NCI-H69 (cell line): ENCODE measurements around the gene RAB3A.

Experiments
- DNase-seq: peaks from one replicate; lab custom pipeline; 2025; lab: John Stamatoyannopoulos, UW

RAB3A gene

DNA sequence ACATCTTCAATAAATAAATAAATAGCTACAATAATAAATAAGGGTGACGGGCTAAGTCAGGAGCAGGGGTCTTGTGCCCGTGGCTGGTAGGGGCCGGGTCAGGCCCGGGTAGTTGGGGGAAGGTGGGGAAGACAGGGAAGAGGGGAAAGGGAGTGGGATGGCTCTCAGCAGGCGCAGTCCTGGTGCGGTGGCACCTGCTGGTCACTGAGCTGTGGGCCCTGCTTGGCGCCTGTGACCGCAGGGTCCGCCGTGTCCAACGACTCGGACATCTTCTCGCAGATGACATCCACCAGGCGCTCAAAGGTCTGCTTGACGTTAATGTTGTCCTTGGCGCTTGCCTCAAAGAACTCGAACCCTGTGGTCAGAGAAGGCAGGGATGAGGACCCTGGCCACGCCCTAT lies 6.5 kb downstream of the RAB3A start:
- DNase-seq, result no peak

DNA sequence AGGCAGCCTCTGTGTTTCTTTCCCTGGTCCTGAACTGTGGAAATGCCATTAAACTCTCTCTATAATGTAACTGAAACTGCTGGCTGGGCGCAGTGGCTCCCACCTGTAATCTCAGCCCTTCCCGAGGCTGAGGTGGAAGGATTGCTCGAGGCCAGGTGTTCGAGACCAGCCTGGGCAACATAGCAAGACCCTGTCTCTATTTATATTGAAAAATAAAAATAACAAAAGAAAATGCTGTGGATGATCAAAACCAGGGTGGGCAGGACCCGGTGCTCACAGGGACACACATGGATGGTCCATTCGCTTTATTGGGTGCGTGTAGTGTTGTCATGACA lies 7.4 kb downstream of the RAB3A start:
- no peak for DNase-seq

GRCh38 chr19:18194554-18195238 lies 9.1 kb downstream of the RAB3A start:
- DNase-seq, result peak; percentile 43

DNA sequence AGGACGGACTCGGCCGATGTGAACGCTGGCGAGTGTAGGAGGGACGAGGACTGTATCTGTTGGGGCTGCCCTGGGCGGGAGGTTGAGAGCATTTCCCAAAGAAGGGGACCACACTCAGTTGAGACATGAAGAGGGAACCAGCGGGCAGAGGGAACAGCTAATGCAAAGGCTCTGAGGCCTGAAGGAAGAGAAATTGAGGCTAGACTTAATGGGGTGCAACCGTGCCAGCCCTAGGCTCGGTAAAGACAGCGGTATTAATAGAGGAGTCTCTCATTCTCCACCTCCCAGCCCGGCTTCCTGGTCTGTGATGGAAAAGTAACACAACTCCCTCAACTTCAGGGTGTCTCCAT lies 9.7 kb downstream of the RAB3A start:
- DNase-seq, result no peak

DNA sequence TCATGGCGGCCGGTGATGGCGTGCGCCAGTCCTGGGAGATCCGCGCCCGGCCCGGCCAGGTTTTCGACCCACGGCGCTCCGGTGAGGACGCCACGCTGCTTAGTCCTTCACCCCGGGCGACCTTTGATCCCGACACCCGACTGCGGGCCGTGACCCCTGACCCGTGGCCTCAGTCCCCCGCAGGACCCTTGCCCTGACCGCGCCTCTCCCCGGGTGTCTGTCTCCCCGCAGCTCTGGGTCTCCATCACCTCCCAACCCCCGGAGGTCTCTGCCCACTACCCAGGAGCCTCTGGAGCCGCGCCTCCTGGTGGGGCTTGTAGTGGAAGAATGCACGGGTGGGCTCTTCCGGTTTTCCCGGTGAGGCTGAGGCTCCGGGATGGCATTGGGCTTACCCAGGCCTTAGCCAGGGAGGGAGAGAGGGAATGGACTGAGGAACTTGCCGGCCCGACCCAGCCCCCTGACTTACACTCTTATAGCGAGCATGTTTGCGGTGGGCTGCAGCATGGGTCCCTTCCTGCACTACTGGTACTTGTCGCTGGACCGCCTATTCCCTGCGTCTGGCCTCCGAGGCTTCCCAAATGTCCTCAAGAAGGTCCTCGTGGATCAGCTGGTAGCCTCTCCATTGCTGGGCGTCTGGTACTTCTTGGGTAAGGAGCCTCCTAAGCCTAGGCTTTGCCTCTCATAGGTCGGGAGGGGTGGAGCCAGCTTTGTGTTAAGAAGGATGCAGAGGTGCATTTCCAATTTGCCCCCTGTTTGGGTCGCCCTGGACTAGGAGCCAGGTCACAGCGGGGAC lies 10.3 kb downstream of the RAB3A start:
- peak; percentile 54 for DNase-seq

DNA sequence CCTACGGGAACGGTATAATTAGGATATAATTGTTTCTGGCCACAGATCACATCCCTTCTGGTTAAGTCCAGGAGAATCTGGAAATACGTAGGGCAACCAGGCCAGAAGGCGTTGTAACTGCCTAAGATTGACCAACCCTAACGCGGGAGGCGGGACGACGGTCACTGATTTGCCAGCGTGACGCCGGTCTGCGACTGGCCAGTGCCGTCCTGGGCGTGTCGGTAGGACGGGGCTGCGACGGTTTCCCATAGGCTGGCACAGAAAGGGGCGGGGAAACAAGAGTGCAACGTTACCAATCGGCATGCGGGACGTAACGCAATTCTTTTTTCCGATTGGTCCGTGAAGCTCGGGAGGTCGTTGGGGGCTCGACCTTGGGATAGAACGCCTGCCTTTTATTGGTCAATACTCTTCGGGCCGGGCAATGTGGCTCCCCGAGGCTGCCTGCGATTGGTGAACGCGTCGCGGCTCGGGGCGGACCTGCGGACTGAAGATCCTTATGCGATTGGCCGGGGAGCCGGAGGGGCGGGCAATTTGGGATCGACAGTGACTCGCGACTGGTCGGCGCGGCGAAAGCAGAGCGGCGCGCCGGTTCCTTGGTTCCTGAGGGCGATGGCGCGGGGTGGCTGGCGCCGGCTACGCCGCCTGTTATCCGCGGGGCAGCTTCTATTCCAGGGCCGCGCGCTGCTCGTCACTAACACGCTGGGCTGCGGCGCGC lies 11.0 kb downstream of the RAB3A start, which contains the start of gene MPV17L2:
TSS of gene MPV17L2 (plus strand) at position 546 of the 715 bp plus-strand sequence. CDS start at position 610, 64 bp downstream.
- peak; percentile 100 for DNase-seq

DNA sequence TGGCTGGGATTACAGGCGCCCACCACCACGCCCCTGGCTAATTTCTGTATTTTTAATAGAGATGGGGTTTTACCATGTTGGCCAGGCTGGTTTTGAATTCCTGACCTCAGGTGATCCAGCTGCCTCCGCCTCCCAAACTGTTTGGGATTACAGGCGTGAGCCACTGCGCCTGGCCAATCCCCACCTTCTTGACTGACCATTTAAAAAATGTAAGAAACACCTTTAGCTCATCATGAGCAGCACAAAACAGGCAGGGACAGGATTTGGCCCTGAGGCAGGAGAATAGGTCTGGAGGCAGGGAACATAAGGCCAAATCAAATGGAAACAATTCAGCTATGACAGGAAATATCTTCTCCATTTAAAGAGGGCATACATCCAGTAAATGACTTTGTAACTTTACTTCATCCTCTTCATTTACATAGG lies 12.2 kb downstream of the RAB3A start:
- DNase-seq, result no peak

- no peak for DNase-seq
Observed at GRCh38 chr19:18190278-18190677, 13.6 kb downstream of the RAB3A start.

- DNase-seq, result no peak
Observed at GRCh38 chr19:18185538-18185937, 18.3 kb downstream of the RAB3A start.

DNA sequence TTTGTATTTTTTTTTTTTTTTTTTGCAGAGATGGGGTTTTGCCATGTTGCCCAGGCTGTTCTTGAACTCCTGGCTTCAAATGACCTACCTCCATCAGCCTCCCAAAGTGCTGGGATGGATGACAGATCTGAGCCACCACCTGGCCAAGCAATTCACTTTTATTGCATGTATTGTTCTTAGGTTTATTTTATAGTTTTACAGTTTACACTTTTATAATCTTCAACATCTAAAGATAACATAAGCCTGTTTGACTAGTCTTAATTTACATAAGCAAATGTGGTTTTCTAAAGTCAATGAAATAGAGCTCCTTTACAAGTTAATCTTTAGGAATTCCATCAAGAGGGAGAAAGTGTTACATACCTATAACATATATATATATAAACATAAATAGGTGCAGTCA lies 20.3 kb downstream of the RAB3A start:
- no peak for DNase-seq

GRCh38 chr19:18179957-18180356 lies 23.9 kb downstream of the RAB3A start:
- no peak for DNase-seq

DNA sequence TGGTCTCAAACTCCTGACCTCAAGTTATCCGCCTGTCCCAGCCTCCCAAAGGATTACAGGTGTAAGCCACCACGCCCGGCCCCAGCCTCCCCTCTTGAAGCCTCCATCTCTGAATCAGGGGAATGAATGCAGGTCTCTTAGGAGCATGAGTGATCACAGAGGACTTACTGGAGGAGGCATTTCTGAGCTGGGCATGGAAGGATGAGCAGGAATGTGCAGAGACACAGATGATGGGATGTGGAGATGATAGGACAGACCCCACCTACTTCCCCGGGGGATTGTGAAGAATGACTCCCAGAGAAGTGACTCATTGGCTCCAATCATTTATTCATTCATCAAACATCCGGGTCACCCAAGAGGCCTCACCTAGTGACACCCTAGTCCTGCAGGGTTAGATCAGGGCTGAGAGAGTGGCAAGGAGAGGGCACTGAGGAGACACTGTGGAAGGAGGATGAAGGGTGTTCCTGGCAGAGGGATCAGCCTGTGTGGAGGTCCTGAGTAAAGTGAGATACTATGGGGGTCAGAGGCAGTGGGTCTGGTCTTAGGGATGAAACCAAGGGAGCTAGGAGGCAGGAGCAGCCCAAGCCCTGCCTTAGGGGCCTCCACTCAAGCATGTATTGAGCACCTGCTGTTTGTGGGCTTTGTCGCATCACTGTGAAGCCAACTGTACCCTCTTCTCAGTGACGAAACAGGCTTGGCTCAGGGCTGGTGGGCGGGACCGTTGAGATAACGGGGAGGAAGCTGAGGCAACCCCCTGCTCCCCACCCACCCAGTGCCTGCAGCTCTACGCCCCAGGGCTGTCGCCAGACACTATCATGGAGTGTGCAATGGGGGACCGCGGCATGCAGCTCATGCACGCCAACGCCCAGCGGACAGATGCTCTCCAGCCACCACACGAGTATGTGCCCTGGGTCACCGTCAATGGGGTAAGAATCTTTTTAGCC lies 27.2 kb downstream of the RAB3A start:
- DNase-seq, result no peak

DNA sequence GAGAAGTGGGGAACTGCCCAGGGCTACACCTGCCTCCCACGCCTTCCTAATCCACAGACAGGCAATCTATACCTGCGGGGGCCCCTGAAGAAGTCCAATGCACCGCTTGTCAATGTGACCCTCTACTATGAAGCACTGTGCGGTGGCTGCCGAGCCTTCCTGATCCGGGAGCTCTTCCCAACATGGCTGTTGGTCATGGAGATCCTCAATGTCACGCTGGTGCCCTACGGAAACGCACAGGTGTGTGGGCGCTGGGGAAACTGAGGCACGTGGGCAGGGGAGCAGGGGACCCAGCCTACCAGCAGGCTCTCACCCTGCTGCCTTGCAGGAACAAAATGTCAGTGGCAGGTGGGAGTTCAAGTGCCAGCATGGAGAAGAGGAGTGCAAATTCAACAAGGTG lies 28.9 kb downstream of the RAB3A start:
- DNase-seq, result no peak

- peak; percentile 92 for DNase-seq
Observed at GRCh38 chr19:18173572-18174288, 30.1 kb downstream of the RAB3A start, which contains the start of gene IFI30. TSS of gene IFI30 (plus strand) at chr19:18173813. CDS start at chr19:18173842, 29 bp downstream.

DNA sequence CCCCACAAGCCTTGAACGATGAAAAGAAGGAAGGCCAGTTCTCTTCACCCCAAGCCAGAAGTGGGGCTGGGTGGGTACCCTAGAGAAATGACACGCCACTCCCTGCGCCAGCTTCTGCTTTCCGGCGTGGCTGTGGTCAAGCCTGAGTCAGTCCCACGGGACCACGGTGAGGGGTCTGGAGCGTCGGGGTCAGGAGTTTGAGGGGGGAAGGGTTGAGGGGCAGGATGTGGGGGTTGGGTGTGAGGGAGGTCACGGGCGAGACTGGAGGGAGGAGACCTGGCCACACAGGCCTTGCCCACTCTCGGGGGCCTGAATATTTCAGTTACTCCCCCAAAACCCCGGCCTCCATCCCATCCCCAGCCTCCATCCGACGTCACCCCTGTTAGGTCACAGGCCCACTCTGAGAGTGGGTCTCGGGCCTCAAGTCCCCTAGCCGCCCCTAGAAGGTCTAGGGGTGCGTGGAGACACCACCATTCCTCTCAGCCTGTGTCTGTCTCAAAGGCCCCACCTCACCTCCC lies 30.7 kb downstream of the RAB3A start:
- DNase-seq, result no peak

DNA sequence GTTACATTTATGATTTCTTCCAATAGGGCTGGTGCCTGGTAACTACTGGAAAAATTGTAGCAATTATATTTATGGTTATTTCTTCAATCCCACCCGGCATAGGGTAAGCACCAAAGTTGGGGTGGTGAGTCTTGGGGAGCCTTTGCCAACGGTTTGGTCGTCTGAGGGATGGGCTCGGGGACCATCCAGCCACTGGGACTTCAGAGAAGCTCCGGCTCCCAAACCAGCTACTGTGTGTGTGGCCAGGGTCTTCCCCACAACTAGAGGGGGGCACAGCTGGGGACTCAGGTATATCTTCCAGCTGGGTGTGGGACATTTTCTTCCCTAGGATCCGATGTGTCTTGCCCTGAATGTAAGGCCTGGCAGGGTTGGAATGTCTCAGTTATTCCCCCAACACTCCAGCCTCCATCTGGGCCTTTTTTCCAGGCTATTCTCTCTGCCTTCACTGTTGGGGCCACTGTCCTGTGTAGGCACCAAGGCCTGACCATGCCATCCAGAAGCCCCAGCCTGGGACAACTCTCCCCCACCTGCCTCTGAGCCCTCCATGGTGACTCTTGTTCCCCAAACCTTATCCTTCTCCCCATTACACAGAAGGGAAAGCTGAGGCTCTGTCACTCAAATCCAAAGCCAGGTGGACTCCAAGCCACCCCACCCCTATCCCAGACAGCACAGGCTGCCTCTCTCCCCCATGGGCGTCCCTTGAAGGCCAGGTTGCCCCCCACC lies 31.4 kb downstream of the RAB3A start:
- DNase-seq, result no peak

GRCh38 chr19:18171605-18172327 lies 32.1 kb downstream of the RAB3A start:
- DNase-seq, result no peak

GRCh38 chr19:18170714-18171255 lies 33.1 kb downstream of the RAB3A start:
- no peak for DNase-seq
